ENCODE measurements around the gene PI4KA. TPM values are rescaled to one million over a fixed set of nuclear protein-coding genes. Genes with fewer than 3 reads are reported as not detected.
"Not testable (repeated sequence)": the region's sequence is repeated elsewhere in the genome, so short reads cannot be mapped to it uniquely, and the experiment has no call there.

PI4KA gene
- polyA plus RNA-seq, 5 donors = 46.5 to 73.7 (median 72.2) TPM

DNA sequence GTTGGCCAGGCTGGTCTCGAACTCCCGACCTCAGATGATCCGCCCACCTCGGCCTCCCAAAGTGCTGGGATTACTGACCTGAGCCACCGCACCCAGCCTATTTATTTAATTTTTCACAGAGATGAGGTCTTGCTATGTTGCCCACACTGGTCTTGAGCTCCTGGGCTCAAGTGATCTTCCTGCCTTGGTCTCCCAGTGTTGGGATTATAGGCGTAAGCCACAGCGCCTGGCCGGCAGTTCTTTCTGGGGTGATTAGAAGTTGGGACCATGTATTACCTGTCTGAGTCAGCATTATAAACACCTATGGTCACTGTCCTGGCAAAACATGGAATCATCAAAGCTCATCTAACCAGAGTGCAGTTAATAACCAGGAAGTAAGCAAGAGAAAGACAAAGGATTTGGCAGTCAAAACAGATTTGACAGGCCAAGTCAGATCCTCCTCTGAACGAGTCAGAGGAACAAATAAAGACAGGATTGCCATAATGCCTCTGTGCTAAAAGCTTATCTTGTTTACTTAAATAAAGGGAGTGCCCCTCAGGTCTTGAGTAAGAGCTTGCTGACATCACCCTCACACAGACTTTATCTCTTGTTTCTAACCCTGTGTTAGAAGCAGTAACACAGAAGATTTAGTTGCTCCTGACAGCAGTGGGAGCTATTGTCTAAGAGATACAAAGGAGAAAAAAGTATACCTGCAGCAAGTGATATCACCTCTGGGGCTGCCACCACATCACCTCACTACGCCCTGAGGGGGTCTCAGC, 81.0 kb downstream of the PI4KA start:
- no peak for DNase-seq

DNA sequence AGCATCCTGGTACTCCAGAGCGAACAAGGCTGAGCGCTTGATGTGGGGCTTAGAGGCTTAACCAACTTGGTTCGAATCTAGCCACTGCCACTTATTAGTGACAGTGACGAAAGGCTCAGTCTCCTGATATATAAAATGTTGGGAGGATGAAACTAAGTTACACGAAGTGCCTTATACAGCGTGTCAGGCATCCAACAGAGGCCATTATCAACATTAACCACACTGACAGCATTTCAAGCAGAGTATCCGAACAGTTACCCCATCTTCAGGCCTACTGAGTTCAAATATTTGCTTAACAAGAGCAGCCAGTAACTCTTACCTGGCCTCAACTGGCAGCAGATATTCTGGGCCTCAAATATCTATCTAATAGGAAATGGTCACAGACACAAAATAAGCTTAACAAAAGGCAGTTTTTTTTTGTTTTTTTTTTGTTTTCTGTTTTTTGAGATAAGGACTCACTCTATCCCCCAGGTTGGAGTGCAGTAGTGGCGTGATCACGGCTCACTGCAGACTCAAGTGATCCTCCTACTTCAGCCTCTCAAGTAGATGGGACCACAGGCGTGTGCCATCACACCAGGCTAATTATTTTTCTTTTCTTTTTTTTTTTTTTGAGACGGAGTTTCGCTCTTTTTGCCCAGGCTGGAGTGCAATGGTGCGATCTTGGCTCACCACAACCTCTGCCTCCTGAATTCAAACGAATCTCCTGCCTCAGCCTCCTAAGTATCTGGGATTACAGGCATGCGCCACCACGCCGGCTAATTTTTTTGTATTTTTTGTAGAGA, 81.8 kb downstream of the PI4KA start:
- DNase-seq = no peak

- no peak for DNase-seq
Observed at GRCh38 chr22:20775342-20775895, 83.2 kb downstream of the PI4KA start.

DNA sequence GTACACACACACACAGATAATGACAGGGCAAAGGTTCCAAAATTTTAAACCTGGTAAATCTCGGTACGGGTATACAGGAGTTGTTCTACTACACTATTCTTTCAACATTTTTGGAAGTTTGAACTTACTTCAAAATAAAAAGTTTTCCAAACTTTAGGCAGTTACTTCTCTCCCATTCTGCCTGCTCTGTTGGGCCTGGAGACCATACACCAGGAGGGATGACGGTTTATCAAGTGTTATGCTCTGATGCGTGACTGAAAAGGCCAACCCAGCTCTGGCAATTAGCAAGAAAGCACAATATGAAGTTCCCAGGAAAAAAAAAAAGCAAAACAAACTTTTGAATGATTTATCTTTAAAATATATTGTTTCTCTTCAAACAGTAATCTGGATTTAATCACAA, 83.7 kb downstream of the PI4KA start:
- no peak for DNase-seq

- DNase-seq = no peak
Observed at GRCh38 chr22:20773793-20774212, 84.8 kb downstream of the PI4KA start, which contains the start of gene SERPIND1. Gene SERPIND1 (plus strand): TSS chr22:20774113. CDS start chr22:20779313, 5,200 bp downstream.

- DNase-seq = no peak
Observed at GRCh38 chr22:20771918-20772625, 86.5 kb downstream of the PI4KA start.

DNA sequence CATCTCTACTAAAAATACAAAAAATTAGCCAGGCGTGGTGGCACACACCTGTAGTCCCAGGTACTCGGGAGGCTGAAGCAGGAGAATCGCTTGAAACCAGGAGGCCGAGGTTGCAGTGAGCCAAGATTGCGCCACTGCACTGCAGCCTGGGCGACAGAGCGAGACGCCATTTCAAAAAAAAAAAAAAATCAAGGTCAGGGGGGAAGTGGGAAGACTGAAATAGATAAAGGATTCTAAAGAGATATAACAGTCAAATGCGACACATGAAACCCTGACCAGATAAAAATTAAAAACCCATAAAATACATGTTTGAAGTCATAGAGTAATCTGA, 89.2 kb downstream of the PI4KA start:
- DNase-seq = not testable (repeated sequence)

DNA sequence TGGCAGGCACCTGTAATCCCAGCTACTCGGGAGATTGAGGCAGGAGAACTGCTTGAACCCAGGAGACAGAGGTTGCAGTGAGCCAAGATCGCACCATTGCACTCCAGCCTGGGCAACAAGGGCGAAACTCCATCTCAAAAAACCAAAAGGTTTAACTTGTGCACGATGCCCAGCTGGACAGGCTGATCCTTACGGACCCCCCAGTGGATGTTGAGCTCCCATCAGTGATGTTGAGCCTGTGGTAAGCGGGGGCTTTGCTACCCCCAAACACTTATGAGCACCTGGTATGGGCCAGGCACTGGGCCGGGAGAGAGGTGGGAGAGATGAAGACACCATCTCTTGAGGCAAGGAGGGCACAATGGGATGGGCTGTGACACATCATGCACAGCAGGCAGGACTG, 92.1 kb downstream of the PI4KA start:
- DNase-seq = no peak

- no peak for DNase-seq
Observed at GRCh38 chr22:20765938-20766337, 92.7 kb downstream of the PI4KA start.

DNA sequence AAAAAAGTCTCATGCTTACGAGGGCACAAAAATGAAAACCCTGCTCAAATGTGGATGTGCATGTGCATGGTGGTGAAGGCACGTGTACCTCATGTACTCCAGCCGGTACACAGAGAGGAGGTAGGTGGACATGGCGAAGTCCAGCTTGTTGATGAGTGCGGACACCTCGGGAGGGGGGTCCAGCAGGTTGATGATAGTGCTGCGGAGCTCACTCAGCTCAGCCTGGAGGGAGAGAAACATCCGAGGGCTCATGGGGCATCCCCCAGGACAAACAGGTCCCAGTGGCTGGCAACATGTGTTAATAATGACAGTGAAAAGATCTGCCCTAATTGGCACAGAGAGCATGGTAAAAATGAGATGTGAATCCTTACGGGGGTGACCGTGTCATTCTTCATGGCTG, 93.9 kb downstream of the PI4KA start:
- no peak for DNase-seq

- DNase-seq = no peak
Observed at GRCh38 chr22:20764471-20764720, 94.2 kb downstream of the PI4KA start.

- DNase-seq = no peak
Observed at GRCh38 chr22:20763630-20764470, 94.8 kb downstream of the PI4KA start.

- DNase-seq = no peak
Observed at GRCh38 chr22:20762233-20762796, 96.3 kb downstream of the PI4KA start.

DNA sequence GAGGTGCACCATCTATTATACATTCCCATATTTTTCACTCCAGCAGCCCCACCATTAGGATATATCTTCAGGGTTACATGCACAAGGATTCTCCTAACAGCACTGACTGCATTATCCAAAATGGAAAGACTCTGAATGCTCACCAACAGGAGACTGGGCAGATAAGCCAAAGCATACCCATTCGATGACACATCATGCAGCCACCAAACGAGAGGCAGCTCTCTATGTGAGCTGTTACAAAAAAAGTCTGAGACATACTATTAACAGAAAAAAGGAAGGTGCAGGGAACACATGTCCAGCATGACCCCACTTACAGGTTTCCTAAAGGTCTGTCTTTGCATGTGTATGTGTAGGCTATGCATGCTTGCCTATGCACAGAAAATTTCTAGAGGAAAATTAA, 97.1 kb downstream of the PI4KA start:
- DNase-seq = no peak

- DNase-seq = no peak
Observed at GRCh38 chr22:20760084-20760483, 98.5 kb downstream of the PI4KA start.

DNA sequence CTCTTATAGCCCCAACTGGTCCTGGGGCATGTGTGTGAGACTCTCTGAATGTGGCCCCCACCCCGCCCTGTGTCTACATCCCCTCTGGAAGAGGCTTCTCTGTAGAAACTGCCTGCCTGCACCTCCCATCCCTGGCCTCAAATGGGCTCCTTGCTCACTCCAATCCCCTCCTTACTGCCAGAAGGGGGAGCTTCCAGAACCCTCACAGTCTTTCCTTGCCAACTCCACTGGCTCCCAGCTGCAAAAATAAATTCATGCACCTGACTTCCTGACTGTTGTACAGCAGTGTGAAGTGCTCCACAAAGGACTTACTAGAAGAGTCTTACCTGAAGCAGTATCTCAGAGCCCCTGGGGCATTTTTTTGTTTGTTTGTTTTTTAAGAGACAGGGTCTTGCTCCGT, 99.9 kb downstream of the PI4KA start:
- no peak for DNase-seq

GRCh38 chr22:20756846-20757245, 101.8 kb downstream of the PI4KA start:
- no peak for DNase-seq

DNA sequence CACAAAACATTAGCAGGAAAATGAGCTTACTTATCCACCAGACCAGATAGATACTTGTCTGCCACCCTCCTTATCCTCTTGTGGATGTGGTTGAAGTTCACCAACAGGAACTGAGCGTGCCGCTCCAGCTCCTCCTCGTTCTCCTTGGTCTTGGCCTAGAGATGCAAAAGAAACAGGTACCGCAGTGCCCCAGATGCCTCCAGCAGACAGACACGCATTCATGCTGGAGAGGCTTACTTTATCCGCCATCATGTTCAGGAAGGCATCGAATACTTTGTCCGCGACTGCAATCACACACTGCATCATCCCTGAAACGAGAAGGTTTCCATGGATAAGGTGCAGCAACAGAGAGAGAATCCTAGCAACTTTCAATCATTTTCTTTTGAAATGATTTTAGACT, 105.7 kb downstream of the PI4KA start:
- DNase-seq = no peak

DNA sequence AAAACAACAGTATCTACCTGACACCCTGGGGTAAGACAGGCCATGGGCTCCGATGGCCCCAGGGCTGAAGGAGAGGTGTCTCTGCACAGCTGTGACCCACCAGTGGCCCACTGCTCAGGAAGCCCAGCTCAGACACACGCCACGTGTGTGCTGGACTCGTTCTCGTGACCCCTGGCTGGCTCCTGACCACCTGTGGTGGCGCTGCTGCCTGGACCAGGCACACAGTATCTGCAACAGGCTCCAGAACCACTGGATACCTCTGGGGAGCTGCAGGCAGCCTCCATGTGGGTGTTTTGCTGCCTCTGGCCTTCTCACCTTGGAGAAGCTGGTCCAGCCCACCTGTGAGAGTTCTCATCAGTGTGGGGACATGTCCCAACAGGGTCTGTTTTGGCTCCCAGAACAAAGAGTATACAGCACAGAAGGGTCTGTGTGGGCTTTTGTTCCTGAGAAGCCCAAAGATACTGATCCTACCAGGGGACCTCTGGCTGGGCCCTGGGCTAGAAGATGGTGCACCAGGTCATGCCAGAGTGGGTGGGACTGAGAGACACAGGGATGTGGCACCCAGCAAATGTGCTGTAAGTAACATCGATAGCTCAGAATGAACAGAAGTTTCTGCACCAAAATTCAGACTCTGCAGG, 106.4 kb downstream of the PI4KA start:
- no peak for DNase-seq

GRCh38 chr22:20751185-20751851, 107.3 kb downstream of the PI4KA start:
- DNase-seq = no peak

Data from right lung (tissue), 5 donors.